Panc1 (cell line): ENCODE data around the gene MBD6. TPM values are rescaled to one million over a fixed set of nuclear protein-coding genes. Genes with fewer than 3 reads are reported as not detected.
"Not testable (repeated sequence)": the region's sequence is repeated elsewhere in the genome, so short reads cannot be mapped to it uniquely, and the experiment has no call there.

Experiments used
- ATAC-seq: fragments of 200-7000 bp; cut with Tn5 transposase; 2 replicates; pipeline ENCODE4 v1.9.1; 2020; ENCODE audit warnings: mild to moderate bottlenecking, moderate library complexity
- BruUV-seq: library from RNA; stranded (reverse); fragments of 400-500 nt; replicated peaks from 2 replicates; lab custom pipeline; 2021; lab: Mats Ljungman, UMichigan
- CTCF ChIA-PET: fragments of 300-600 bp; sonication (Branson Sonifier 250); formaldehyde crosslinking; loops from one replicate; lab custom pipeline; 2022; ENCODE audit warnings: antibody characterized with exemption; lab: Charles Lee
- POLR2A ChIA-PET: fragments of 300-600 bp; sonication (Branson Sonifier 250); formaldehyde crosslinking; loops from one replicate; lab custom pipeline; 2022; ENCODE audit warnings: antibody characterized with exemption; lab: Charles Lee
- DNase-seq: peaks from one replicate; pipeline ENCODE4 v3.0.0-alpha.2; 2010; ENCODE audit warnings: low read depth, low spot score
- H3K27ac ChIP-seq: 2 replicates; pipeline ENCODE4 v1.5.1; 2011; ENCODE audit warnings: mild to moderate bottlenecking, low read length, inconsistent platforms
- H3K27me3 ChIP-seq: fragments of 200-500 bp; sonication (Bioruptor generic); 2 replicates; pipeline ENCODE4 v1.6.0; 2014; ENCODE audit warnings: low read length, inconsistent platforms; ENCODE audit not compliant: control insufficient read depth, insufficient read depth
- H3K36me3 ChIP-seq: fragments of 200-500 bp; sonication (Bioruptor generic); 2 replicates; pipeline ENCODE4 v1.5.1; 2014; ENCODE audit warnings: inconsistent platforms, mild to moderate bottlenecking, low read length, moderate library complexity; ENCODE audit not compliant: control insufficient read depth, insufficient read depth
- H3K4me1 ChIP-seq: 2 replicates; pipeline ENCODE4 v1.5.1; 2011; ENCODE audit warnings: inconsistent platforms, mild to moderate bottlenecking, low read length, moderate library complexity; ENCODE audit not compliant: control insufficient read depth, insufficient read depth
- H3K4me3 ChIP-seq, 2 experiments: 2 replicates each; pipeline ENCODE4 v1.5.1; 2011 to 2012; ENCODE audit warnings: low read depth in 2 of 2, low read length in 2 of 2, mild to moderate bottlenecking in 2 of 2, inconsistent platforms in 1 of 2, moderate library complexity in 1 of 2
- H3K9me3 ChIP-seq: fragments of 200-500 bp; sonication (Bioruptor generic); 2 replicates; pipeline ENCODE4 v1.5.1; 2014; ENCODE audit warnings: low read depth, mild to moderate bottlenecking, inconsistent platforms, low read length, moderate library complexity; ENCODE audit not compliant: control insufficient read depth, insufficient read depth
- POLR2AphosphoS5 ChIP-seq: IDR thresholded peaks from 2 replicates; pipeline ENCODE4 v1.6.1; 2012; ENCODE audit warnings: mild to moderate bottlenecking, low read depth, low read length, moderate library complexity
- SIN3A ChIP-seq: IDR thresholded peaks from 2 replicates; pipeline ENCODE4 v1.6.1; 2012; ENCODE audit warnings: low read depth, mild to moderate bottlenecking, low read length, moderate library complexity, borderline replicate concordance; ENCODE audit not compliant: insufficient read depth
- TCF7L2 ChIP-seq: IDR thresholded peaks from 2 replicates; pipeline ENCODE4 v1.6.1; 2011; ENCODE audit warnings: mild to moderate bottlenecking, low read depth, low read length, inconsistent platforms
- in situ Hi-C: cut with HindIII; loops from 2 replicates; pipeline ENCODE4 v1.10.0; 2016; ENCODE audit warnings: low sequenced_read_pairs, low pct_unique_long_range_greater_than_20kb
- intact Hi-C: fragments of 100-400 bp; cut with micrococcal nuclease; formaldehyde crosslinking; loops from one replicate; pipeline ENCODE4 v1.10.0; 2022; ENCODE audit not compliant: unreplicated experiment
- total RNA-seq: library from RNA; stranded (reverse); gene quantifications from one replicate; pipeline ENCODE4 v1.2.1, GENCODE V29; 2021; ENCODE audit not compliant: unreplicated experiment
- TF ChIP-seq, protein P1 (sequence below), 2 experiments: IDR thresholded peaks; 2 replicates each; pipeline ENCODE4 v1.6.1; 2011 to 2012; ENCODE audit warnings: low read depth in 2 of 2, control low read depth in 1 of 2, low read length in 1 of 2, mild to moderate bottlenecking in 1 of 2, moderate library complexity in 1 of 2; ENCODE audit not compliant: insufficient read depth in 1 of 2
- TF ChIP-seq, protein P2 (sequence below): fragments of 450-650 bp; IDR thresholded peaks from 2 replicates; pipeline ENCODE4 v1.5.1; 2017; ENCODE audit warnings: mild to moderate bottlenecking

The MBD6 gene
- total RNA-seq, 1 experiment from 2014 or later = 115 TPM

DNA sequence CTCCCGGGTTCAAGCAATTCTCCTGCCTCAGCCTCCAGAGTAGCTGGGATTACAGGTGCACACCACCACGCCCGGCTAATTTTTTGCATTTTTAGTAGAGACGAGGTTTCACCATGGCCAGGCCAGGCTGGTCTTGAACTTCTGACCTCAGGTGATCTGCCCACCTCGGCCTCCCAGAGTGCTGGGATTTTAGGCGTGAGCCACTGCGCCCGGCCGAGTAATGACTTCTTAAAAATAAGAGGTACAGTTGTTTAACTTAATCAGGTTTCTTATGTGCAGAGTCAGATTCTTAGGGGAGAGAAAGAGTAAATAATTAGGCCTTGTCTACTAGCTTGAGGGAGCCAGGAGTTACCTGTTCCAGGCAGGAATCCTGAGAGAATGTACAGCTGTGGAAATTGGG, 8.4 kb upstream of the MBD6 start:
- DNase-seq, BruUV-seq, CTCF ChIA-PET, ATAC-seq, H3K27me3 ChIP-seq, in situ Hi-C loops, intact Hi-C loops, H3K9me3 ChIP-seq, H3K4me3 ChIP-seq, POLR2A ChIA-PET, H3K27ac ChIP-seq: not testable (repeated sequence)
- Histone ChIP-seq H3K36me3 (peaks cover 17% of the 10 kb centered on the region), H3K4me1 (peaks cover 35% of the 10 kb centered on the region)

DNA sequence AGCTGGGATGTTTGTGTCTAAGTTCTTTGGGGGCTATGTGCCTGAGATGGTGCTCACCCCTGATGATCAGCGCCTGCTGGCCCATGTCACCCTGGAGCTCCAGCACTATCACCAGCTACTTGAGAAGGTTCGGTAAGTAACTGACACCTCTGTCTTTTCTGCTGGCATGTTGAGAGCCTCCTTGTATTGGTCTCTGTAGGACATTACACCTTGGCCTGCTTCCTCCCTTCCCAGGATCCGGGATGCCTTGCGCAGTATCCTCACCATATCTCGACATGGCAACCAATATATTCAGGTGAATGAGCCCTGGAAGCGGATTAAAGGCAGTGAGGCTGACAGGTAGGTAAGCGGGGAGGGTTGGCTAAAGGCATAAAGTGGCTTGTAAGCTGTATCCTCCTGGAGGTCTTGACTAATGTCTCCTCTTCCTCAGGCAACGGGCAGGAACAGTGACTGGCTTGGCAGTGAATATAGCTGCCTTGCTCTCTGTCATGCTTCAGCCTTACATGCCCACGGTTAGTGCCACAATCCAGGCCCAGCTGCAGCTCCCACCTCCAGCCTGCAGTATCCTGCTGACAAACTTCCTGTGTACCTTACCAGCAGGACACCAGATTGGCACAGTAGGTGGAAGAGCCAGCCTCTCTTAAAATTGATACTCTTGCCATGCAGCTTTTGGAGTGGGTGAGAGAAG, 7.8 kb upstream of the MBD6 start:
- peak; percentile 39 for DNase-seq
- peaks cover 36% of the 10 kb centered on the region for H3K4me1 ChIP-seq
- peaks cover 21% of the 10 kb centered on the region for H3K36me3 ChIP-seq
- in situ Hi-C loops (no loop called here), intact Hi-C loops (no loop called here)
- no TSS peak for BruUV-seq
- ChIA-PET CTCF (no interaction called here), POLR2A (no interaction called here)
- H3K4me3 ChIP-seq = no peak overlapping the region
- H3K9me3 ChIP-seq = no peaks in the 10 kb centered on the region
- ATAC-seq = peak; percentile 32; the same call in 1 of the 2 replicates
- H3K27ac ChIP-seq = peak overlapping the region; percentile 63; the same call in 1 of the 2 replicates
- TF ChIP-seq, protein P1, sequence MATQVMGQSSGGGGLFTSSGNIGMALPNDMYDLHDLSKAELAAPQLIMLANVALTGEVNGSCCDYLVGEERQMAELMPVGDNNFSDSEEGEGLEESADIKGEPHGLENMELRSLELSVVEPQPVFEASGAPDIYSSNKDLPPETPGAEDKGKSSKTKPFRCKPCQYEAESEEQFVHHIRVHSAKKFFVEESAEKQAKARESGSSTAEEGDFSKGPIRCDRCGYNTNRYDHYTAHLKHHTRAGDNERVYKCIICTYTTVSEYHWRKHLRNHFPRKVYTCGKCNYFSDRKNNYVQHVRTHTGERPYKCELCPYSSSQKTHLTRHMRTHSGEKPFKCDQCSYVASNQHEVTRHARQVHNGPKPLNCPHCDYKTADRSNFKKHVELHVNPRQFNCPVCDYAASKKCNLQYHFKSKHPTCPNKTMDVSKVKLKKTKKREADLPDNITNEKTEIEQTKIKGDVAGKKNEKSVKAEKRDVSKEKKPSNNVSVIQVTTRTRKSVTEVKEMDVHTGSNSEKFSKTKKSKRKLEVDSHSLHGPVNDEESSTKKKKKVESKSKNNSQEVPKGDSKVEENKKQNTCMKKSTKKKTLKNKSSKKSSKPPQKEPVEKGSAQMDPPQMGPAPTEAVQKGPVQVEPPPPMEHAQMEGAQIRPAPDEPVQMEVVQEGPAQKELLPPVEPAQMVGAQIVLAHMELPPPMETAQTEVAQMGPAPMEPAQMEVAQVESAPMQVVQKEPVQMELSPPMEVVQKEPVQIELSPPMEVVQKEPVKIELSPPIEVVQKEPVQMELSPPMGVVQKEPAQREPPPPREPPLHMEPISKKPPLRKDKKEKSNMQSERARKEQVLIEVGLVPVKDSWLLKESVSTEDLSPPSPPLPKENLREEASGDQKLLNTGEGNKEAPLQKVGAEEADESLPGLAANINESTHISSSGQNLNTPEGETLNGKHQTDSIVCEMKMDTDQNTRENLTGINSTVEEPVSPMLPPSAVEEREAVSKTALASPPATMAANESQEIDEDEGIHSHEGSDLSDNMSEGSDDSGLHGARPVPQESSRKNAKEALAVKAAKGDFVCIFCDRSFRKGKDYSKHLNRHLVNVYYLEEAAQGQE (IDR thresholded peaks at IDR 0.05; ENCODE audit: insufficient read depth in 1 of 2, low read depth in 2 of 2, low read length in 1 of 2) = no peak
- TF ChIP-seq SIN3A (no peak), POLR2AphosphoS5 (no peak; the same call in 1 of the 2 replicates), TCF7L2 (no peak)
- TF ChIP-seq, protein P2, sequence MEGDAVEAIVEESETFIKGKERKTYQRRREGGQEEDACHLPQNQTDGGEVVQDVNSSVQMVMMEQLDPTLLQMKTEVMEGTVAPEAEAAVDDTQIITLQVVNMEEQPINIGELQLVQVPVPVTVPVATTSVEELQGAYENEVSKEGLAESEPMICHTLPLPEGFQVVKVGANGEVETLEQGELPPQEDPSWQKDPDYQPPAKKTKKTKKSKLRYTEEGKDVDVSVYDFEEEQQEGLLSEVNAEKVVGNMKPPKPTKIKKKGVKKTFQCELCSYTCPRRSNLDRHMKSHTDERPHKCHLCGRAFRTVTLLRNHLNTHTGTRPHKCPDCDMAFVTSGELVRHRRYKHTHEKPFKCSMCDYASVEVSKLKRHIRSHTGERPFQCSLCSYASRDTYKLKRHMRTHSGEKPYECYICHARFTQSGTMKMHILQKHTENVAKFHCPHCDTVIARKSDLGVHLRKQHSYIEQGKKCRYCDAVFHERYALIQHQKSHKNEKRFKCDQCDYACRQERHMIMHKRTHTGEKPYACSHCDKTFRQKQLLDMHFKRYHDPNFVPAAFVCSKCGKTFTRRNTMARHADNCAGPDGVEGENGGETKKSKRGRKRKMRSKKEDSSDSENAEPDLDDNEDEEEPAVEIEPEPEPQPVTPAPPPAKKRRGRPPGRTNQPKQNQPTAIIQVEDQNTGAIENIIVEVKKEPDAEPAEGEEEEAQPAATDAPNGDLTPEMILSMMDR = no peak
- no peaks in the 10 kb centered on the region for H3K27me3 ChIP-seq

DNA sequence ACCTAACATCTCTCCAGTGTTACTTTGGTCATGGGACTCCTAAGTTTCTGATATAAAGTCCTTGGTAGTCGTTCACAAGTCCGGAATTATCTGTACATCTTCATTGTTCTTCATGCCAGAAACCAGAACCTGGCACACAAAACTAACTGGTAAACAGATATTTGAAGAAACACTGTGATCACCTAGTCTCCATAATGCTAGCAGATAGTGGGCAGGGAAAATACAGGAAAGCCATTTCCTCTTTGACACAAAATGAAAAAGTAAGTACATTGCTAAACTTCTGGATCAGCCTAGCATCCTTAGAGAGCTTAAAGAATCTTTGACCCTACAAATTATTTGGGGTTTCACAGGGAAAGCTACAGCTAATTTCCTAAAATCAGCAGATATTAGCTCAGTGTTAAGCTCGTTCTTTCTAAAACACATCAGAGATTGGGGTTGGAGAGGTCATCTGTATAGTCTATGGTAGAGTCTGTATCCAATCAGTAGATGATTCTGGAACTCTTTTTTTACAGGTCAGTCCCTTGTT, 7.2 kb upstream of the MBD6 start:
- H3K36me3 ChIP-seq = peaks cover 24% of the 10 kb centered on the region
- POLR2A ChIA-PET = no interaction called here
- TF ChIP-seq POLR2AphosphoS5 = 0 out of 2 replicates have a peak, but pooled peaks have one; percentile 44
- TF ChIP-seq SIN3A = no peak
- in situ Hi-C loops (no loop called here), intact Hi-C loops (no loop called here)
- CTCF ChIA-PET = no interaction called here
- no peaks in the 10 kb centered on the region for H3K9me3 ChIP-seq
- H3K4me1 ChIP-seq = peaks cover 36% of the 10 kb centered on the region
- BruUV-seq = TSS peak; percentile 44
- DNase-seq = no peak
- H3K4me3 ChIP-seq = no peak overlapping the region
- no peak for ATAC-seq
- peak overlapping the region; percentile 63; the same call in 1 of the 2 replicates for H3K27ac ChIP-seq
- H3K27me3 ChIP-seq = no peaks in the 10 kb centered on the region
